Nephron (organoid): ENCODE results near the gene OGDH.

Experiments
- H3K27ac Mint-ChIP-seq, 3 experiments: 2 replicates each; pipeline ENCODE4 v1.8.0; 2020; ENCODE audit warnings: mixed read lengths in 3 of 3, mild to moderate bottlenecking in 2 of 3, moderate library complexity in 1 of 3
- H3K27me3 Mint-ChIP-seq: 2 replicates; pipeline ENCODE4 v1.8.0; 2021; ENCODE audit warnings: low read depth, mild to moderate bottlenecking, moderate library complexity, mixed read lengths
- H3K36me3 Mint-ChIP-seq: 2 replicates; pipeline ENCODE4 v1.8.0; 2020; ENCODE audit warnings: low read depth, mixed read lengths
- H3K4me1 Mint-ChIP-seq: 2 replicates; pipeline ENCODE4 v1.8.0; 2020; ENCODE audit warnings: mixed read lengths
- H3K4me3 Mint-ChIP-seq, 3 experiments: 2 replicates each; pipeline ENCODE4 v1.8.0; 2020; ENCODE audit warnings: mild to moderate bottlenecking in 3 of 3, mixed read lengths in 3 of 3, moderate library complexity in 2 of 3
- H3K9me3 Mint-ChIP-seq: 2 replicates; pipeline ENCODE4 v1.8.0; 2020; ENCODE audit warnings: mixed read lengths
- CTCF ChIP-seq, 3 experiments: fragments of 200-600 bp; sonication (generic); IDR thresholded peaks; one replicate each; pipeline ENCODE4 v1.5.0; 2021; ENCODE audit warnings: antibody characterized with exemption in 3 of 3; ENCODE audit not compliant: unreplicated experiment in 3 of 3

OGDH gene

GRCh38 chr7:44738051-44738723 lies 131.8 kb downstream of the OGDH start:
- H3K27ac Mint-ChIP-seq, result no peak overlapping the region
- no peaks in the 10 kb centered on the region for H3K4me1 Mint-ChIP-seq
- TF ChIP-seq CTCF (IDR thresholded peaks at IDR 0.05; ENCODE audit: unreplicated experiment in 3 of 3), result no peak
- no peak overlapping the region for H3K4me3 Mint-ChIP-seq
- no peaks in the 10 kb centered on the region for H3K27me3 Mint-ChIP-seq
- no peaks in the 10 kb centered on the region for H3K9me3 Mint-ChIP-seq
- H3K36me3 Mint-ChIP-seq, result no peaks in the 10 kb centered on the region

DNA sequence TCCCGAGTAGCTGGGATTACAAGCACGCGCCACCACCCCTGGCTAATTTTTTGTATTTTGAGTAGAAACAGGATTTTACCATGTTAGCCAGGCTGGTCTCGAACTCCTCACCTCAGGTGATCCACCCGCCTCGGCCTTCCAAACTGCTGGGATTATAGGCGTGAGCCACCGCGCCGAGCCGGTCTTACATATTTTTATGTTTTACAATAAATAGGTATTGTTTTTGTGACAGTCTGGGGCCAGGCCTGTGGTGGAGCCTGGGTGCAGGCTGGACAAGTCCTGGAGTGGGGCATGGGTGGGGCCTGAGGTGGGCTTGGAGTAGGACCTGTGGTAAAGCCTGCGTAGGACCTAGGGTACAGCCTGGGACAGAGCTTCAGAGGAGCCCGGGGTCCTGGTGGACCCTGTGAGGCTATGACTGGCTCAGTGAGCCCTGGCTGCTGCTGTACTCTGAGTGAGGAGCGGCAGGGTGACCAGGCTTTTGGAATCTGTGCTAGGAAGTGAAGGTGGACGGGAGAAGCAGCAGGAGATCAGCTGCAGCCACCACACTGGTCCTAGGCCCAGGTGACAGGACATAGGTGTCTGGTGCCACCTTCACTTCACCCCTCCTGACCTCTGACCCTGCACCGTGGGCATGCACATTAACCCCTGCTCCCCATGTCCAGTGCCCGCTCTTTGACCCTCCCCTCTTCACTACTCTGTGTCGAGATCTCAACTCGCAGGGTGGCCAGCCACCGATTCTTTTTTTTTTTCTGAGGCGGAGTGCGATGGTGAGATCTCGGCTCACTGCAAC lies 132.6 kb downstream of the OGDH start:
- TF ChIP-seq CTCF (IDR thresholded peaks at IDR 0.05; ENCODE audit: unreplicated experiment in 3 of 3), result no peak
- Mint-ChIP-seq H3K27me3 (peaks cover 4% of the 10 kb centered on the region), H3K27ac (no peak overlapping the region), H3K9me3 (no peaks in the 10 kb centered on the region), H3K4me3 (no peak overlapping the region), H3K36me3 (no peaks in the 10 kb centered on the region), H3K4me1 (peaks cover 4% of the 10 kb centered on the region)

DNA sequence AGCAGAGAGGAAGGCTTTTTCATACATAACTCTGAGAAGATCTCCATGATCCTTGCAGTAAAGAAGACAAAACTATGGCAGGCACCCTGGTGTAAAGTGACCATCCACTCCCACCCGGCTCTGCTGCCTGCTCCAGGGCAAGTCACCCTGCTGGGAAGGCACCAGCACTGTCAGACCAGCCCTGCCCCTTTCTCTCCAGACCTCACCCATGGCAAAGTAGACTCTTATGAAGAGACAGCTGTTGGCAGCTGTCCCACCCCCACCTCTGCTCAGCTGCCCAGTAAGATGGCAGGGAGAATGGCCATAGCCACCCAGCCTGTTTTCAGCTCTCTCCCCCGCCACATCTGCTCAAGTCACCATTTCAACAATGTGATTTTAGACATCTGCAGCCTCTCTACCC lies 133.6 kb downstream of the OGDH start:
- H3K27ac Mint-ChIP-seq, result no peak overlapping the region
- H3K4me3 Mint-ChIP-seq, result no peak overlapping the region
- H3K4me1 Mint-ChIP-seq, result peaks cover 4% of the 10 kb centered on the region
- no peak for TF ChIP-seq CTCF (IDR thresholded peaks at IDR 0.05; ENCODE audit: unreplicated experiment in 3 of 3)
- H3K9me3 Mint-ChIP-seq, result no peaks in the 10 kb centered on the region
- no peaks in the 10 kb centered on the region for H3K36me3 Mint-ChIP-seq
- H3K27me3 Mint-ChIP-seq, result peaks cover 4% of the 10 kb centered on the region

GRCh38 chr7:44743750-44744149 lies 137.3 kb downstream of the OGDH start:
- H3K9me3 Mint-ChIP-seq, result no peaks in the 10 kb centered on the region

DNA sequence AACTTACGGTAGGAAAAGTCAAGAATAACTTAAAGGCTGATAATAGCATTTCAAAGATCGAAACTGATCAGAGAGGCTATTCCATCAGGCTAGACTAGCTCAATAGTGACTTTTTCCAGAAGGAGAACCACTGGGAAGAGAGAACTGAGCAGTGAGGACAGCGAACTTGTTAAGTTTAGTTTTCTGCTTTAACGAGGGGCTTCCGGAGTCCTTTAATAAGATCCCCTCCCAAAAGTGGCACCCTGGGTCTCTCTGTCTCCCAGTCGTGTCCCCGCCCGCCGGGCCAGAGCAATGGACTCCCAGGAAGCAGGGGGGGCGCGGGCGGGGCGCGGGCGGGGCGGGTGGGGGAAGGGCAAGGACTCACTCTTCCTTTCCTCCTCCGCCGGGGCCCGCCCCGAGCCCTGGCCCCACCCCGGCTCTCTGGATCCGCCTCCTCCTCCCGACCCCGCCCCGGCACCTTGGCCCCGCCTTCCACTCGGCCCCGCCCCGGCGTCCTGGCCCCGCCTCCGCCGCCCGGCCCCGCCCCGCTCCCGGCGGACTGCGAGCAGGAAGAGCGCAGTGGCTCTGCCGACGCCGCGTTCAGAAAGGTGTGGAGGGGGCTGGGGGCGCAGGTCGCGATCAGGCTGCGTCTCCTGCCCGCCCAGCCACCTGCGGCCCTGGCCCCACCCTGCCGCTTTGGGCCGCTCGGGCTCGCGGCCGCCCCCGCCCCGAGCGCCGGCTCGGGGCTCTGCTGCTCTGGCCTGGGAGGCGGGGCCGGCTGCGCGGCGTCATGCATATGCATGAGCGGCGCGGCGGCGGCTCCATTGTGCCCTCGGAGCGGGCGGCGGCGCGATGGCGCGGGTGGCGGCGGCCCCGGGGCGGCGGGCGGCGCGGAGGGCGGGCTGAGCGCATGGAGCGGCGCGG lies 141.9 kb downstream of the OGDH start, which contains the start of gene ZMIZ2:
Gene ZMIZ2, plus strand, starts transcription at position 803 of the 903 bp plus-strand sequence. CDS start 7,403 bp downstream, outside the sequence.
- H3K4me3 Mint-ChIP-seq, result peak within 1 kb of the TSS; percentile 84 to 91 (median 86)
- peak within 1 kb of the TSS; percentile 83 to 96 (median 88) for H3K27ac Mint-ChIP-seq
- H3K27me3 Mint-ChIP-seq, result peaks cover 4% of the 10 kb centered on the region
- H3K9me3 Mint-ChIP-seq, result no peaks in the 10 kb centered on the region
- peaks cover 40% of the 10 kb centered on the region for H3K4me1 Mint-ChIP-seq
- peaks cover 13% of the 10 kb centered on the region for H3K36me3 Mint-ChIP-seq
- no peak for TF ChIP-seq CTCF (IDR thresholded peaks at IDR 0.05; ENCODE audit: unreplicated experiment in 3 of 3)

More at GRCh38 chr7:44743750-44744149, 137.3 kb downstream of the OGDH start:
- peaks cover 4% of the 10 kb centered on the region for H3K27me3 Mint-ChIP-seq
- H3K36me3 Mint-ChIP-seq, result no peaks in the 10 kb centered on the region
- TF ChIP-seq CTCF (IDR thresholded peaks at IDR 0.05; ENCODE audit: unreplicated experiment in 3 of 3), result no peak
- H3K27ac Mint-ChIP-seq, result no peak overlapping the region
- H3K4me3 Mint-ChIP-seq, result no peak overlapping the region
- H3K4me1 Mint-ChIP-seq, result peaks cover 15% of the 10 kb centered on the region
